Adrenal gland (tissue), 12 donors: Measurements from ENCODE around the gene FOXJ1. TPM values are rescaled to one million over a fixed set of nuclear protein-coding genes. Genes with fewer than 3 reads are reported as not detected.

Experiments used
- DNase-seq, 7 donors: peaks; one replicate each; pipeline ENCODE4 v3.0.0-alpha.2; 2019 to 2020
- H3K27ac ChIP-seq, 5 donors: fragments of 200-600 bp; sonication (generic) in 4 of 5; 1 replicate in 3 of 5; 2 replicates in 2 of 5; pipeline versions ENCODE4 v1.5.1 to v1.8.0; 2016 to 2020; ENCODE audit warnings: mild to moderate bottlenecking in 1 of 5
- H3K27me3 ChIP-seq: fragments of 200-600 bp; 2 replicates; pipeline ENCODE4 v1.8.0; 2021
- H3K36me3 ChIP-seq, 2 donors: fragments of 200-600 bp; replicated peaks in 1 of 2; 1 replicate in 1 of 2; 2 replicates in 1 of 2; pipeline versions ENCODE4 v1.5.1 to v1.8.0; 2018 to 2022
- H3K4me1 ChIP-seq, 2 donors: fragments of 200-600 bp; replicated peaks in 1 of 2; 1 replicate in 1 of 2; 2 replicates in 1 of 2; pipeline versions ENCODE4 v1.5.1 to v1.8.0; 2018 to 2021
- H3K4me3 ChIP-seq, 4 donors: fragments of 200-600 bp; sonication (generic) in 3 of 4; one replicate each; pipeline ENCODE4 v1.5.1; 2016 to 2018
- H3K9me3 ChIP-seq, 3 donors: fragments of 200-600 bp; sonication (generic) in 1 of 3; replicated peaks in 1 of 3; 1 replicate in 2 of 3; 2 replicates in 1 of 3; pipeline versions ENCODE4 v1.5.1 to v1.8.0; 2016 to 2021
- POLR2A ChIP-seq, 2 donors: fragments of 450-650 bp; IDR thresholded peaks; one replicate each; pipeline ENCODE4 v1.6.1; 2017; ENCODE audit warnings: antibody characterized with exemption in 2 of 2, mild to moderate bottlenecking in 2 of 2, moderate library complexity in 1 of 2
- WGBS, 4 donors: extraction: QIAGEN DNeasy Blood & Tissue Kit in 2 of 4; methylation state at CpG; one replicate each; pipeline versions ENCODE4 v1.1.5 to v1.1.7; 2013 to 2017; 5-methylcytosine and 5-hydroxymethylcytosine counted together
- intact Hi-C, 2 donors: fragments of 100-400 bp; cut with DNase I; formaldehyde crosslinking; loops; one replicate each; pipeline versions ENCODE4 v1.14.1 to v1.15.0; 2022 to 2023
- polyA plus RNA-seq, 3 donors: library from polyadenylated mRNA; stranded (reverse); fragments of 200-250 nt in 2 of 3; fragments of 350-450 nt in 1 of 3; fragmentation: Illumina TruSeq in 1 of 3; extraction: RNeasy Lipid Tissue Mini Kit (QIAGEN cat#74804) in 1 of 3; gene quantifications; one replicate each; pipeline ENCODE4 v1.2.3, GENCODE V29; 2013 to 2014
- total RNA-seq, 9 donors: library from RNA; depleted of rRNA in 4 of 9; stranded (reverse); fragments of >200 nt in 4 of 9; fragments of 120-200 nt in 1 of 9; fragmentation: NEBNext Ultra II Directional in 1 of 9; extraction: Animal tissue kit (Norgen Biotek cat#: 25700) in 1 of 9; gene quantifications; one replicate each; pipeline versions ENCODE4 v1.1.0 to v1.2.4, GENCODE V29; 2013 to 2023
- TF ChIP-seq, protein P1 (sequence below), 6 experiments: fragments of 450-650 bp in 4 of 6; fragments of 200-600 bp in 2 of 6; sonication (generic) in 1 of 6; IDR thresholded peaks; 1 replicate in 5 of 6; 2 replicates in 1 of 6; pipeline versions ENCODE4 v1.5.1 to v1.8.0; 2016 to 2021; ENCODE audit warnings: antibody characterized with exemption in 6 of 6, mild to moderate bottlenecking in 2 of 6, moderate library complexity in 1 of 6
- donor health status: healthy with polysubstance abuse.
- donor health status: Bipolar disorder and iron deficiency.
- donor health status: DM: yes; HTN: yes; CAD: no.
- donor health status: DM: no; HTN: no; CAD: no.
- donor health status: DM: no; HTN: no; CAD: no.
- donor health status: DM: yes; HTN: yes; CAD: no.

The FOXJ1 gene
- total and polyA plus RNA-seq, 12 donors = 0.06 to 0.18 (median 0.07) TPM; not detected in 9

DNA sequence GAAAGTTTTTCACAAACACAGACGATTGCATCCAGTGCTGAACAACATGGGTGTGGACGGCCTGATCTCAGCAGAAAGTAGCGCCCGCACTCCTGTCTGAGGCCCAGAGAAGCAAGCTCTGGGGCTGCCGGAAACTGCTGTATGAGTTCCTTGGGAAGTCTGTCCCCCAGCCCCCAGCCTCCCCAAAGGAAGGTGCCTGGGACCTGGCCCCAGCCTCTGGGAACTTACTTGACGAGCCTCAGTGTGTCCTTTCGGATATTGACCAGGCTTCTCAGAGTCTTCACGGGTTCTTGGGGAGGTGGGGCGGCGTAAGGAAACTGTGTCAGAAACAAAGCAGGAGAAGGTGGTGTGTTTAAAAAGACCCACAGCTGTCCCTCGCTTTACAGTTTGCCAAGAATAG, 32.4 kb upstream of the FOXJ1 start:
- intact Hi-C loops = loop anchor here in 1 of 2 donors (10.0 kb wide), 1 partner anchor 159 kb away; no protein-coding TSS in a partner anchor
- Histone ChIP-seq H3K9me3 (no peaks in the 10 kb centered on the region), H3K27ac (no peak overlapping the region), H3K27me3 (no peaks in the 10 kb centered on the region), H3K36me3 (no peaks in the 10 kb centered on the region), H3K4me3 (no peak overlapping the region), H3K4me1 (no peaks in the 10 kb centered on the region)
- WGBS, 4 donors = 93 to 95% (median 93%) methylated on average over 11 of the region's 11 CpGs
- no peak for DNase-seq
- TF ChIP-seq, protein P1, sequence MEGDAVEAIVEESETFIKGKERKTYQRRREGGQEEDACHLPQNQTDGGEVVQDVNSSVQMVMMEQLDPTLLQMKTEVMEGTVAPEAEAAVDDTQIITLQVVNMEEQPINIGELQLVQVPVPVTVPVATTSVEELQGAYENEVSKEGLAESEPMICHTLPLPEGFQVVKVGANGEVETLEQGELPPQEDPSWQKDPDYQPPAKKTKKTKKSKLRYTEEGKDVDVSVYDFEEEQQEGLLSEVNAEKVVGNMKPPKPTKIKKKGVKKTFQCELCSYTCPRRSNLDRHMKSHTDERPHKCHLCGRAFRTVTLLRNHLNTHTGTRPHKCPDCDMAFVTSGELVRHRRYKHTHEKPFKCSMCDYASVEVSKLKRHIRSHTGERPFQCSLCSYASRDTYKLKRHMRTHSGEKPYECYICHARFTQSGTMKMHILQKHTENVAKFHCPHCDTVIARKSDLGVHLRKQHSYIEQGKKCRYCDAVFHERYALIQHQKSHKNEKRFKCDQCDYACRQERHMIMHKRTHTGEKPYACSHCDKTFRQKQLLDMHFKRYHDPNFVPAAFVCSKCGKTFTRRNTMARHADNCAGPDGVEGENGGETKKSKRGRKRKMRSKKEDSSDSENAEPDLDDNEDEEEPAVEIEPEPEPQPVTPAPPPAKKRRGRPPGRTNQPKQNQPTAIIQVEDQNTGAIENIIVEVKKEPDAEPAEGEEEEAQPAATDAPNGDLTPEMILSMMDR (IDR thresholded peaks at IDR 0.05) = no peak
- TF ChIP-seq POLR2A (IDR thresholded peaks at IDR 0.05) = no peak

DNA sequence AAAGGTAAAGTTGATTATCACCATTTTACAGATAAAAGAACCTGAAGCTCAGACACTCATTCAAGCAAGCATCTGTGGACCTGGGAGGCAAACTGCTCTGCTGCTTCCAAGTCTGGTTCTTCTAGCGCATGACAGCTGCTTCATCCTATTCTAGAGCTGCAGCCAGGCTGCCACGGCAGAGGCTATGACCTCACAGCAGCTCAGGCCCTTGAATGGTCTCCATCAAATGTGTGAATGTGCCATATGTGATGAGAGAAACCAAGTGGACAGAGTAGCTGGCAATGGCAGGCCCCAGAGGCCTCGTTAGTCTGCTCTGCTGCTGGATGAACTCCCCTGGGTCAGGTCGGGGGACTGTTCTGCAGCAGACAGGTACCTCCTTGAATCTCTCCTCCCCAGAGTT, 30.7 kb upstream of the FOXJ1 start:
- intact Hi-C loops = loop anchor here in 1 of 2 donors (10.0 kb wide), 1 partner anchor 157 kb away; no protein-coding TSS in a partner anchor
- no peaks in the 10 kb centered on the region for H3K36me3 ChIP-seq
- no peak for DNase-seq

DNA sequence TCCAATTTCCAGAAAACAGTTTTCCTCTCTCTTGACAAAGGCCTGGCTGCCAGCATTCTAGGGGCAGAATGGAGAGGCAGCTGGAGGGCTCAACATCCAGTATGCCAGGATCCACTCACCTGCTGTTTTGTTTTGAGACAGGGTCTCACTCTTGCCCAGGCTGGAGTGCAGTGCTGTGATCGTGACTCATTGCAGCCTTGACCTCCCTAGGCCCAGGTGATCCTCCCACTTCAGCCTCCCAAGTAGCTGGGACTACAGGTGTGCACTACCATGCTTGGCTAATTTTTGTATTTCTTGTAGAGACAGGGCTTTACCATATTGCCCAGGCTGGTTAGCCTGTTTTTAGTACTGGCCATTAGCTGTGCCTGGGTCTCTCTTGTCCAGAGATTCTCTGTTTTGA, 29.1 kb upstream of the FOXJ1 start:
- TF ChIP-seq, protein P1 (IDR thresholded peaks at IDR 0.05) = no peak
- no peak for TF ChIP-seq POLR2A (IDR thresholded peaks at IDR 0.05)

More for the DNA sequence above, 30.7 kb upstream of the FOXJ1 start:
- TF ChIP-seq, protein P1 (IDR thresholded peaks at IDR 0.05) = no peak
- no peak for TF ChIP-seq POLR2A (IDR thresholded peaks at IDR 0.05)
- Histone ChIP-seq H3K27me3 (no peaks in the 10 kb centered on the region), H3K4me1 (no peaks in the 10 kb centered on the region), H3K4me3 (no peak overlapping the region), H3K27ac (no peak overlapping the region), H3K9me3 (no peaks in the 10 kb centered on the region)
- 78 to 88% (median 85%) methylated on average over 3 to 4 of the region's 4 CpGs for WGBS, 4 donors

DNA sequence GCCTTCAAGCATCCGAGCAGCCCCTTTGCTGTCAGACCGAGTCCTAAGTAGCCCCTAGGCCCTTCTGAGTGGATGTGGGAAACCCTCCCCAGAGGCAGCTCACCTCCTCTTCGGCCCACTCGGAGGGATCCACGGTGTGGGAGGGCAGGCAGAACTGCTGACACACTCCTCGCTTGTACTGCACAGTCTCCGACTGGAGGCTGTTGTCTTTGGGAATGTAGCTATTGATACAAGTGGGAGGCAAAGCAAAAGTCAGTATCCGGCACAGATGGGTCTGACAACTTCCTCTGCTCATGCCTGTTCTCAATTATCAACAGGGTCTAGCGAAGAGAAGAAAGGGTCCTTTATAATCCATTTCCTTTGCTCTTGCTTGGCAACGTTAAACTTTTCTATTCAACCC, 25.9 kb upstream of the FOXJ1 start:
- intact Hi-C loops = no loop called here

More for the DNA sequence above, 29.1 kb upstream of the FOXJ1 start:
- no peak for DNase-seq
- no peaks in the 10 kb centered on the region for H3K36me3 ChIP-seq
- H3K27me3 ChIP-seq = no peaks in the 10 kb centered on the region
- H3K9me3 ChIP-seq = no peaks in the 10 kb centered on the region
- no peak overlapping the region for H3K4me3 ChIP-seq
- intact Hi-C loops = loop anchor here in 1 of 2 donors (10.0 kb wide), 1 partner anchor 155 kb away; no protein-coding TSS in a partner anchor
- H3K4me1 ChIP-seq = no peaks in the 10 kb centered on the region
- H3K27ac ChIP-seq = no peak overlapping the region
- 59 to 100% (median 74%) methylated on average over 1 of the region's 1 CpG; no CpG with 5 or more reads in 1 of the 4 donors for whole genome bisulfite sequencing, 4 donors

More for the DNA sequence above, 25.9 kb upstream of the FOXJ1 start:
- Histone ChIP-seq H3K27me3 (no peaks in the 10 kb centered on the region), H3K36me3 (no peaks in the 10 kb centered on the region), H3K4me3 (no peak overlapping the region), H3K9me3 (no peaks in the 10 kb centered on the region), H3K27ac (no peak overlapping the region), H3K4me1 (no peaks in the 10 kb centered on the region)
- TF ChIP-seq, protein P1 (IDR thresholded peaks at IDR 0.05) = no peak
- TF ChIP-seq POLR2A (IDR thresholded peaks at IDR 0.05) = no peak
- no peak for DNase-seq
- 86 to 96% (median 92%) methylated on average over 10 of the region's 10 CpGs for WGBS, 4 donors
